GM21737 (cell line): ENCODE results near the gene FRAS1.

Experiments used
- ATAC-seq: cut with Tn5 transposase; IDR thresholded peaks from one replicate; pipeline ENCODE4 v1.9.1; 2021; ENCODE audit warnings: mild to moderate bottlenecking, moderate library complexity; ENCODE audit not compliant: unreplicated experiment

FRAS1 gene

GRCh38 chr4:78356251-78356786 lies 299.2 kb downstream of the FRAS1 start:
- no peak for ATAC-seq

GRCh38 chr4:78357122-78357521 lies 300.0 kb downstream of the FRAS1 start:
- no peak for ATAC-seq

- ATAC-seq = no peak
Observed at GRCh38 chr4:78360466-78360865, 303.3 kb downstream of the FRAS1 start.

DNA sequence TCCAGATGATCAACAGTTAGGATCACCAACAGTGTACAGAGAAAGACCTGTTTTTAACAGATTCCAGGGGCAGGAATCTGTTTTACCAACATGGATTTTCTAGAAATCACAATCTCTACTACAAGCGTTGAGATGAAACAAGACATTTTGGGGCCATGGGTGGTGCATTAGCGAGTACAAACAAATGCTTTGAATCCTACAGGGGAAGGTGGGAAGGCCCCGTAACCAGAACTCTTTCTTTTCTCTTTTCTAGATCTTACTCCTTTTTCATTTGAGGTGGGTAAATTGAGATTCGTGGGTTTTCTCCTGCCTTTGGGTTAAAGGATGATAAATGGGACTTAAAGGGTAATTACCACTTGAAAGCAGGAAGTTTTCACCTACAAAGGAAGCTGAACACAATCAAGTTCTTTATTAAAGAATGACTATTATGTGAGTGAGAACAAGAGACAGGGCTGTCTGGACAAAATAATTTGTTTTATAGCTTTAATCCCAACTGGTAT lies 304.5 kb downstream of the FRAS1 start:
- ATAC-seq = no peak

- no peak for ATAC-seq
Observed at GRCh38 chr4:78362310-78362709, 305.2 kb downstream of the FRAS1 start.

GRCh38 chr4:78363031-78363570 lies 306.0 kb downstream of the FRAS1 start:
- no peak for ATAC-seq

DNA sequence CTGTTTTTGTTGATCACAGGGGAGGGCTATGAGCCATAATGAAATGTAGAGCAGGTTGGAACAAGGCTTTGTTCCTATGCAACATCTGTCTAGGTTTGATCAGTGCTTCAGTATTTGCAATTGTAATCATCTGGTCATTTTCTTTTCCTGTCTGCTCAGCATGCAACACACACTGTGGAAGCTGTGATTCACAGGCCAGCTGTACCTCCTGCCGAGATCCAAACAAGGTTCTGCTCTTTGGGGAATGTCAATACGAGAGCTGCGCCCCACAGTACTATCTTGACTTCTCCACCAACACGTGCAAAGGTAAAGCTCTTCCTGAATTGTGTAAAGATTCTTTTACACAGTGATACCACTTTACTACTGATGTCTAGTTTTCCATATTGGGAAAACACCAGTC lies 312.6 kb downstream of the FRAS1 start:
- ATAC-seq = no peak

- no peak for ATAC-seq
Observed at GRCh38 chr4:78370631-78371372, 313.7 kb downstream of the FRAS1 start.

- ATAC-seq = no peak
Observed at GRCh38 chr4:78372355-78372988, 315.3 kb downstream of the FRAS1 start.

DNA sequence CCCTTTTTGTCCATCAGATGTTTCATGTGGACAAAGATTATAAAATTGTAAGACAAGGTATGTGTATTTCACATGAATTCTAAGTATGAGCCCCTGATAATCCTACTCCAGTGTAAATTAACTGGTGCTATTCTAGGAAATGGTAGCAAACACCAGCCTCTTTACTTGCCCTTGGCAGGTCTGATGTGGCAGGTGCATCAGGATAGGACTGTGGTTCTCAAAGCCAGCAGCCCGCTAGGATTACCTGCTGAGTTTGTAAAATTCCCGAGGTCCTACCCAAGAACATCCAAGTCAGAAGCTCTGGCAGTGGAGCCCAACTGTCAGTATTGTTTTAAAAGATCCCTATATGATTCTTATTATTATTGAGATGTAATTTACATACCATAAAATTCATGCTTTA lies 320.4 kb downstream of the FRAS1 start:
- ATAC-seq = no peak

DNA sequence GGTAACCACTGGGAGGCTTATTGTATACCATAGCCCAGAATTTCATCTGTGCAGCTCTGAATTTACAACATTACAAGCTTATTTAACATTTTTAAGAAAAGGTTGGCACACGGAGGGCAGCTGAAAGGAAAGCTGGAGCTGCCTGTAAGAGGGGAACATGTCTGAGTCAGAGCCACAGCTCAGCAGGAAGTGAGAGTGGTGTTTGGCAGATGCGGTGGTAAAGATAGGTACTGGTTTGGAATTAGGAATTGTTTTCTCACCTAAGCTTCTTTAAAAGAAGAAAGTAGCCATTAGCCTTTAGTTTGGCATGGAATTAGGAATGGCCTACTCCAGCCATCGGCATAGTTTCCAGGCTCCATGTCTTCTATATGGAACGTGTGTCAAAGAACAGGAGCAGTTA lies 321.9 kb downstream of the FRAS1 start:
- no peak for ATAC-seq

DNA sequence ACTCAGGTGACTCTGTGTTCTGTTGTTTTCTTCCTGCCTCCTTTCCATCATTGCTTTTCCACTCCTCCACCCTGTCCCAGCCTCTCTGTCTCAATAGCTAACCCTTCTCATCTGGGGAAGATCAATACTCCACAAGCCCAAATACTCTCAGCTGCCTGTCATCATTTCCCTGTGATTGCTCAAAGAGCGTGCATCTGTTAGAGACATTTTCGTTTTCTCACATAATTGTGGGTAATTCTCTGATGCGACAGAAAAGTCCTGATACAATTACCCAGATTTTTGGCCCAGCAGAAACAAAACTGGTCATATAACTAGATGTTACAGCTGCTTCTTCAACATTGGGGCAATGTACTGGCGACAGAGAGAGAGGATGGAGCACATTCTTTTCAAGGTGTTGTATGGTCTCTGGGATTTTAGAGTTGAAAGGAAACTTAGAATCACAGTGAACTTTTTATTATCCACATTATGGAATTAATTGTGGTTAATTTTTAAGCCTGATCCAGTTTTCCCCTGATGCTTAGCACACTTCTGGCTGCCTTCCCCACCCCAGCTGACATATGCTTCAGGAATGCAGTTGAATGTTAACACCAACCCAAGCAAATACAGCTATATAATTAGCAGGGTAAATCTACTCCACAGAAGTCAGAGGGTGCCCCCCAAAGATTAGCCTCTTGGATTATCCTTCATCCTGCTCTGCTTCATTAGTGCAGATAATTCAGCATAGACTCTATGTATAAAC lies 323.0 kb downstream of the FRAS1 start:
- no peak for ATAC-seq

DNA sequence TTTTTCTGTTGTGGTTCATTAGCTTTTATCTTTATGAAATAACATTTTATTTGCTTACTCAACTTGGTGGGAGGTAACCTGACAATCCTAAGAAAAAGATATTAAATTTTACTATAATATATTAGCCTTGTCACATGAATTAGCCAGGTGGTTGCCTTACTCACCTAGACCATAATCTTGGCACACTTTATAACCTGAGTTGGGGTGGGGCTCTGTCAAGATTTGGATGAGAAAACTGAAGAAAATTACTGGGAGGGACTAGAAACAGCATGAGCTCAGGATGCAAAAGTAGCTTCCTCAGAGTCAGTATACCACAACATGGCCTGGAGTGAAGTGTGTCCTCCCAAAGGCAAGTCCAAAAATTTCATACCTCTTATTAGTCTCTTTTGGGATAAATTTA lies 329.6 kb downstream of the FRAS1 start:
- no peak for ATAC-seq

DNA sequence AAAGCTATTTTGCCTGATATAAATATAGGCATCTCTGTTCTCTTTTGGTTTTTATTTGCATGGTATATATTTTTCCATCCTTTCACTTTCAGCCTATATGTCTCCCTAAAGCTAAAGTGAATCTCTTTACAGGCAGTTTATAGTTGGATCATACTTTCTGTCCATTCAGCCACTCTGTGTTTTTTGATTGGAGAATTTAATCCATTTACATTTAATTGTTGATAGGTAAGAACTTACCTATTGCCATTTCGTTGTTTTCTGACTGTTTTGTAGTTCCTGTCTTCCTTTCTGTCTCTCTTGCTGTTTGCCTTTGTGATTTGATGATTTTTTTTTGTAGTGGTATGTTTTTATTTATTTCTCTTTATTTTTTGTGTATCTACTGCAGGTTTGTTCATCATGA lies 338.5 kb downstream of the FRAS1 start:
- no peak for ATAC-seq

- no peak for ATAC-seq
Observed at GRCh38 chr4:78396613-78397291, 339.6 kb downstream of the FRAS1 start.

DNA sequence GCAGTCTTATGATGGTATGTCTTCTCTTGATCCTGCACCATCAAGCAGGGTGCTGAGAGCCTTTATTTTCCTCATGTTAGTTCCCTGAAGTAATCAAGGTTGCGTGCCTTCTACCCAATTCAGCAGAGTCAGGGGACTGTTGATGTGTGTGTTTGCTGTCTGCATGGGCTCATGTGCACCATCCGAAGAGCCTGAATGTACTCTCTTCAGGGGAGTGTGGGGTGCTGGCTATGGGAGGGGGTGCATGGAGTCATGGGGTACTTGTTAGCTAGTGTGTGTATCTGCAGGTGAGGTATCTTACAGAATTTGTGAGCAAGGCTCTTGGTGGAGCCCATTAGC lies 340.1 kb downstream of the FRAS1 start:
- ATAC-seq = no peak

- ATAC-seq = no peak
Observed at GRCh38 chr4:78409612-78410202, 352.6 kb downstream of the FRAS1 start.

DNA sequence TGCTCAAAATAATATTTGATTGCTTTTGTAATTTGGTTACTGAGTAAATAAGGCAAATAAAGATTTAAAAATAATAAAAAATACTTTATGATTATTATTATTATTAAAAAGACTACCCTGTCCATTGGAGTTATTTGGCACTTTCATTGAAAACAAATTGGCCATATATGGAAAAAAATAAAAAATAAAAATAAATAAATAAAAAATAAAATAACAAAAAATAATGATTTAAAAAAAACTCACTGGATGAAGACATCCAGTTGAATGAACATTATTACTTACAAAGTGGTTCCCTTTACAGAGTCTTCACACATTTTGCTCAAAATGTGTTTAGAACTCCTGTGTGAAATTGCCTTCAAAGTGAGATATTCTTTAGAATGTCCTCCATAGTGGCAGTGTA lies 353.1 kb downstream of the FRAS1 start:
- ATAC-seq = no peak

- no peak for ATAC-seq
Observed at GRCh38 chr4:78410676-78411075, 353.6 kb downstream of the FRAS1 start.

DNA sequence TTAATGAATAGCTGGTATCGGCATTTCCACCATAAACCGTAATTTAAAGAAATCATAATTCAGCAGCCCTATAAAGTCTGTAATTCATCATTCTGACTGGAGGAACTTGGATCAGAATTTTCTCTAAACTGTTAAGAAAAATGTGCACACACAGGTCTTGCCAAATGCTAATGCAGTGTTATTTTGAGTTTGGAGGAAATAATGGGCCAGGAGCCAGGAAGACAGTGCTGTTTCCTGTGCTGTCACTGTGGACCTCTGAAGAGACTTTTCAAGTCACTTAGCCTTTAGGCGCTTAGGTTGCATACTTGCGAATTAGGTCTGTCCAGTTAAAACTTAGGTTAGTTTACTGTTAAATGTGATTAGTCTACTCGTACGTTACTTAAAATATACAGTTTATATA lies 357.0 kb downstream of the FRAS1 start:
- ATAC-seq = no peak
